Suprapubic skin (tissue), 4 donors: ENCODE data around the gene CAPN9. TPM values are rescaled to one million over a fixed set of nuclear protein-coding genes. Genes with fewer than 3 reads are reported as not detected.

Experiments
- DNase-seq, 2 donors: peaks; one replicate each; pipeline ENCODE4 v3.0.0-alpha.2; 2019; ENCODE audit warnings: low spot score in 2 of 2
- H3K27ac ChIP-seq: fragments of 200-600 bp; sonication (generic); one replicate; pipeline ENCODE4 v1.5.1; 2019
- H3K27me3 ChIP-seq: fragments of 200-600 bp; sonication (generic); one replicate; pipeline ENCODE4 v1.5.1; 2019
- H3K36me3 ChIP-seq: fragments of 200-600 bp; sonication (generic); one replicate; pipeline ENCODE4 v1.5.1; 2019
- H3K4me1 ChIP-seq: fragments of 200-600 bp; sonication (generic); one replicate; pipeline ENCODE4 v1.5.1; 2019
- H3K4me3 ChIP-seq: fragments of 200-600 bp; sonication (generic); one replicate; pipeline ENCODE4 v1.5.1; 2019; ENCODE audit warnings: mild to moderate bottlenecking
- H3K9me3 ChIP-seq: fragments of 200-600 bp; sonication (generic); one replicate; pipeline ENCODE4 v1.5.1; 2019
- CTCF ChIP-seq, 2 donors: fragments of 200-600 bp in 1 of 2; fragments of 450-650 bp in 1 of 2; sonication (generic) in 1 of 2; IDR thresholded peaks; one replicate each; pipeline ENCODE4 v1.5.1; 2016 to 2019; ENCODE audit warnings: antibody characterized with exemption in 2 of 2, mild to moderate bottlenecking in 1 of 2, moderate library complexity in 1 of 2
- EP300 ChIP-seq: sonication (generic); formaldehyde crosslinking; IDR thresholded peaks from one replicate; pipeline ENCODE4 v1.6.1; 2017; ENCODE audit warnings: antibody characterized with exemption
- POLR2A ChIP-seq, 2 donors: fragments of 450-650 bp; IDR thresholded peaks; one replicate each; pipeline ENCODE4 v1.6.1; 2017; ENCODE audit warnings: antibody characterized with exemption in 2 of 2, mild to moderate bottlenecking in 2 of 2, moderate library complexity in 2 of 2
- POLR2AphosphoS5 ChIP-seq, 3 donors: sonication (generic); formaldehyde crosslinking; IDR thresholded peaks; one replicate each; pipeline ENCODE4 v1.6.1; 2017; ENCODE audit warnings: antibody characterized with exemption in 3 of 3
- WGBS: methylation state at CpG from one replicate; pipeline ENCODE4 v1.1.5; 2018; 5-methylcytosine and 5-hydroxymethylcytosine counted together
- total RNA-seq, 4 donors: library from RNA; depleted of rRNA; stranded (reverse); fragments of >200 nt; gene quantifications; one replicate each; pipeline ENCODE4 v1.1.0, GENCODE V29; 2016

Gene CAPN9
- total RNA-seq, 4 donors from 2014 or later: 0.48 to 4.2 TPM; not detected in 2

- H3K4me3 ChIP-seq: no peak overlapping the region
- 82% methylated on average over 17 of the region's 17 CpGs for WGBS
These were observed 45.8 kb upstream of the CAPN9 start for GRCh38 chr1:230701434-230701833.

GRCh38 chr1:230701895-230702768 lies 45.1 kb upstream of the CAPN9 start:
- 91% methylated on average over 19 of the region's 19 CpGs for WGBS
- H3K9me3 ChIP-seq: no peaks in the 10 kb centered on the region
- H3K4me3 ChIP-seq: no peak overlapping the region
- H3K4me1 ChIP-seq: no peaks in the 10 kb centered on the region
- no peaks in the 10 kb centered on the region for H3K36me3 ChIP-seq
- H3K27me3 ChIP-seq: no peaks in the 10 kb centered on the region
- no peak for TF ChIP-seq CTCF (IDR thresholded peaks at IDR 0.05)
- no peak for TF ChIP-seq EP300
- no peak for TF ChIP-seq POLR2A (IDR thresholded peaks at IDR 0.05)
- no peak for TF ChIP-seq POLR2AphosphoS5 (IDR thresholded peaks at IDR 0.05)
- no peak for DNase-seq
- H3K27ac ChIP-seq: no peak overlapping the region

More at GRCh38 chr1:230701434-230701833, 45.8 kb upstream of the CAPN9 start:
- Histone ChIP-seq H3K27ac (no peak overlapping the region), H3K36me3 (no peaks in the 10 kb centered on the region), H3K9me3 (no peaks in the 10 kb centered on the region), H3K4me1 (no peaks in the 10 kb centered on the region), H3K27me3 (no peaks in the 10 kb centered on the region)
- TF ChIP-seq EP300 (no peak), POLR2A (IDR thresholded peaks at IDR 0.05) (no peak), POLR2AphosphoS5 (IDR thresholded peaks at IDR 0.05) (no peak), CTCF (IDR thresholded peaks at IDR 0.05) (no peak)
- DNase-seq: no peak

- H3K9me3 ChIP-seq: no peaks in the 10 kb centered on the region
- TF ChIP-seq POLR2AphosphoS5 (IDR thresholded peaks at IDR 0.05): no peak
- no peak for TF ChIP-seq CTCF (IDR thresholded peaks at IDR 0.05)
- TF ChIP-seq POLR2A (IDR thresholded peaks at IDR 0.05): no peak
- no peak for TF ChIP-seq EP300
- H3K27ac ChIP-seq: no peak overlapping the region
- no peak for DNase-seq
- H3K4me3 ChIP-seq: no peak overlapping the region
- peaks cover under 1% of the 10 kb centered on the region for H3K4me1 ChIP-seq
- H3K27me3 ChIP-seq: no peaks in the 10 kb centered on the region
- WGBS: 80% methylated on average over 13 of the region's 14 CpGs
- no peaks in the 10 kb centered on the region for H3K36me3 ChIP-seq
These were observed 44.1 kb upstream of the CAPN9 start for GRCh38 chr1:230702934-230703678.

GRCh38 chr1:230703679-230704385 lies 43.4 kb upstream of the CAPN9 start:
- H3K4me3 ChIP-seq: no peak overlapping the region
- H3K27me3 ChIP-seq: no peaks in the 10 kb centered on the region
- WGBS: 94% methylated on average over 7 of the region's 8 CpGs
- TF ChIP-seq POLR2A (IDR thresholded peaks at IDR 0.05): no peak
- no peak for TF ChIP-seq EP300
- TF ChIP-seq POLR2AphosphoS5 (IDR thresholded peaks at IDR 0.05): no peak
- no peak for TF ChIP-seq CTCF (IDR thresholded peaks at IDR 0.05)
- H3K4me1 ChIP-seq: peaks cover 3% of the 10 kb centered on the region
- no peaks in the 10 kb centered on the region for H3K9me3 ChIP-seq
- no peak overlapping the region for H3K27ac ChIP-seq
- no peaks in the 10 kb centered on the region for H3K36me3 ChIP-seq
- no peak for DNase-seq
